Epithelial cell of proximal tubule (primary cell): Measurements from ENCODE around the gene KIF26B. TPM values are rescaled to one million over a fixed set of nuclear protein-coding genes. Genes with fewer than 3 reads are reported as not detected.

Source experiments
- DNase-seq: peaks from one replicate; pipeline ENCODE4 v3.0.0-alpha.2; 2011; ENCODE audit warnings: low read depth
- H3K4me3 ChIP-seq: 2 replicates; pipeline ENCODE4 v1.5.1; 2011; ENCODE audit warnings: low read depth, mild to moderate bottlenecking, low read length
- total RNA-seq: library from RNA; depleted of rRNA; stranded (reverse); fragments of >200 nt; gene quantifications from 2 replicates; pipeline ENCODE4 v1.2.3, GENCODE V29; 2015
- TF ChIP-seq, protein P1 (sequence below): conservative IDR thresholded peaks from 2 replicates; pipeline ENCODE4 v1.5.1; 2012; ENCODE audit warnings: low read depth, mild to moderate bottlenecking, low read length

The KIF26B gene
- total RNA-seq, 1 donor from 2014 or later: 2.8 TPM

GRCh38 chr1:245463392-245464165 lies 308.8 kb downstream of the KIF26B start:
- TF ChIP-seq, protein P1, sequence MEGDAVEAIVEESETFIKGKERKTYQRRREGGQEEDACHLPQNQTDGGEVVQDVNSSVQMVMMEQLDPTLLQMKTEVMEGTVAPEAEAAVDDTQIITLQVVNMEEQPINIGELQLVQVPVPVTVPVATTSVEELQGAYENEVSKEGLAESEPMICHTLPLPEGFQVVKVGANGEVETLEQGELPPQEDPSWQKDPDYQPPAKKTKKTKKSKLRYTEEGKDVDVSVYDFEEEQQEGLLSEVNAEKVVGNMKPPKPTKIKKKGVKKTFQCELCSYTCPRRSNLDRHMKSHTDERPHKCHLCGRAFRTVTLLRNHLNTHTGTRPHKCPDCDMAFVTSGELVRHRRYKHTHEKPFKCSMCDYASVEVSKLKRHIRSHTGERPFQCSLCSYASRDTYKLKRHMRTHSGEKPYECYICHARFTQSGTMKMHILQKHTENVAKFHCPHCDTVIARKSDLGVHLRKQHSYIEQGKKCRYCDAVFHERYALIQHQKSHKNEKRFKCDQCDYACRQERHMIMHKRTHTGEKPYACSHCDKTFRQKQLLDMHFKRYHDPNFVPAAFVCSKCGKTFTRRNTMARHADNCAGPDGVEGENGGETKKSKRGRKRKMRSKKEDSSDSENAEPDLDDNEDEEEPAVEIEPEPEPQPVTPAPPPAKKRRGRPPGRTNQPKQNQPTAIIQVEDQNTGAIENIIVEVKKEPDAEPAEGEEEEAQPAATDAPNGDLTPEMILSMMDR: no peak
- no peak overlapping the region for H3K4me3 ChIP-seq
- DNase-seq: no peak

DNA sequence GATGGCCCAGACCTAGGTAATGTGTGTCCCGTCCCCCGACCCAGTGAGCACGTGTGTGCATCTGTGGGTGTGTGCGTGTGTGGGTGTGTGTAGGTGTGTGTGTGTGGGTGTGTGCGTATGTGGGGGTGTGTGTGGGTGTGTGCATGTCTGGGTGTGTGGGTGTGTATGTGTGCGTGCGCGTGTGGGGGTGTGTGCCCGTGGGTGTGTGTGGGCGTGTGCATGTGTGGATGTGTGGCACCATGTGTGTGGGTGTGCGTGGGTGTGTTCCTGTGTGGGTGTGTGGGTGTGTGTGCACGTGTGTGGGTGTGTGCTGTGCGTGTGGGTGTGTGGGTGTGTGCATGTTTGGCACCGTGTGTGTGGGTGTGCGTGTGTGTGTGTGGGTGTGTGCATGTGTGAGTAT lies 309.5 kb downstream of the KIF26B start:
- TF ChIP-seq, protein P1: no peak
- H3K4me3 ChIP-seq: no peak overlapping the region
- DNase-seq: no peak

- TF ChIP-seq, protein P1: no peak
- no peak for DNase-seq
- no peak overlapping the region for H3K4me3 ChIP-seq
These were observed 310.9 kb downstream of the KIF26B start for GRCh38 chr1:245465666-245466065.

DNA sequence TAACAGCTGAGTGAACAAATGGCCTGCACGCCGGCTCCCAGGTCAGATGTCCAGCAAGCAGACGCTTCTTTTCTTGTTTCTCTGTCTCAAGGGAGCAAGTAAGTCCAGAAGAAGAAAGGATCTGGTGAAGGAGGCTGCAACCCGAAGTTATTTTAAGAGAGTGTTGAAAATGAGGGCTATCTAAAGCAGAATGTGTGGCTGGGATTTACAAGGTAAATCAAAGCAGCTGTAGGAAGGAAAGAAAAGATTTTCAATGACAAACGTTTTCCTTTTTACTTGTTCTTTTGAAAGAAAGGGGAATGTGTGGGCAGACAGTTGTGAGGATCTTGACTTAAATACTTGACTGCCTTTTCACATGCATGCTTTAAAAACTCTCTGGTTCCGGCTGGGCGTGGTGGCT lies 311.5 kb downstream of the KIF26B start:
- DNase-seq: no peak
- TF ChIP-seq, protein P1: no peak
- H3K4me3 ChIP-seq: no peak overlapping the region

- no peak for DNase-seq
- TF ChIP-seq, protein P1: no peak
- H3K4me3 ChIP-seq: no peak overlapping the region
These were observed 313.0 kb downstream of the KIF26B start for GRCh38 chr1:245467804-245468203.

- no peak for DNase-seq
- TF ChIP-seq, protein P1: no peak
These were observed 314.2 kb downstream of the KIF26B start for GRCh38 chr1:245469006-245469405.

DNA sequence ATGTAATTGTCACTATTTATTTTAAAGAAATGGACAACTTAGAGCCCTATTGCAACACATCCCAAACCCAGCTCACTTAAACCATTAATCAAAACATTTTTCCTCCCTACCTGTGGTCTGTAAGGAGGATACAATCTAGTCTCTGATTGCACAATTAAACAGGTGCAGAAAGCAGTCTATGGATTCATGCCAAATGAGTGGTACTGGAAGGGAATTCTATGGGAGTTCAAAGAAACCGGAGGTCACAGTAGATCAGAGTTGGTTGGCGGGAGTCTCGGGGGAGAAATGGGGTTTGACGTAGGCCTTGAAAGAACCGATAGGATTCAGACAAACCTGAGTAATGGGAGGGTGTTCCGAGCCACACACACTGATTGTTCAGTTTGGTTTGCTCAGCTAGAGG lies 314.9 kb downstream of the KIF26B start:
- no peak overlapping the region for H3K4me3 ChIP-seq
- no peak for DNase-seq
- TF ChIP-seq, protein P1: no peak

More at GRCh38 chr1:245469006-245469405, 314.2 kb downstream of the KIF26B start:
- H3K4me3 ChIP-seq: no peak overlapping the region
